Gastrocnemius medialis (tissue), 4 donors: Measurements from ENCODE around the gene COBL. TPM values are rescaled to one million over a fixed set of nuclear protein-coding genes. Genes with fewer than 3 reads are reported as not detected.

Source experiments
- ATAC-seq, 2 donors: fragments of 150-250 bp; one replicate each; pipeline ENCODE4 v1.9.1; 2016
- DNase-seq, 2 donors: peaks; one replicate each; pipeline ENCODE4 v3.0.0-alpha.2; 2019
- H3K27ac ChIP-seq, 4 donors: fragments of 200-600 bp; sonication (generic); 1 replicate in 1 of 4; 2 replicates in 3 of 4; pipeline ENCODE4 v1.5.1; 2016 to 2018; ENCODE audit warnings: mild to moderate bottlenecking in 2 of 4, moderate library complexity in 1 of 4
- H3K27me3 ChIP-seq, 3 donors: fragments of 200-600 bp; sonication (generic) in 2 of 3; 1 replicate in 1 of 3; 2 replicates in 2 of 3; pipeline versions ENCODE4 v1.5.1 to v1.6.0; 2016 to 2019; ENCODE audit warnings: mild to moderate bottlenecking in 1 of 3, moderate library complexity in 1 of 3
- H3K36me3 ChIP-seq, 2 donors: fragments of 200-600 bp; sonication (generic) in 1 of 2; one replicate each; pipeline ENCODE4 v1.5.1; 2017 to 2018
- H3K4me1 ChIP-seq, 2 donors: fragments of 200-600 bp; sonication (generic) in 1 of 2; one replicate each; pipeline ENCODE4 v1.5.1; 2016 to 2017; ENCODE audit warnings: mild to moderate bottlenecking in 2 of 2
- H3K4me3 ChIP-seq, 4 donors: fragments of 200-600 bp; sonication (generic) in 3 of 4; 1 replicate in 1 of 4; 2 replicates in 3 of 4; pipeline ENCODE4 v1.5.1; 2016 to 2019; ENCODE audit warnings: mild to moderate bottlenecking in 2 of 4
- H3K9me3 ChIP-seq, 3 donors: fragments of 200-600 bp; sonication (generic) in 2 of 3; 1 replicate in 1 of 3; 2 replicates in 2 of 3; pipeline ENCODE4 v1.5.1; 2016 to 2019
- CTCF ChIP-seq, 5 experiments: fragments of 450-650 bp in 3 of 5; fragments of 200-600 bp in 2 of 5; sonication (generic) in 2 of 5; IDR thresholded peaks in 4 of 5; conservative IDR thresholded peaks in 1 of 5; 1 replicate in 4 of 5; 2 replicates in 1 of 5; pipeline ENCODE4 v1.5.1; 2016 to 2019; ENCODE audit warnings: antibody characterized with exemption in 5 of 5, mild to moderate bottlenecking in 3 of 5, moderate library complexity in 3 of 5
- POLR2A ChIP-seq, 2 donors: fragments of 450-650 bp; IDR thresholded peaks; one replicate each; pipeline ENCODE4 v1.6.1; 2017; ENCODE audit warnings: antibody characterized with exemption in 2 of 2, mild to moderate bottlenecking in 2 of 2, moderate library complexity in 2 of 2
- in situ Hi-C, 4 donors: fragments of 200-750 bp; cut with MboI; loops; one replicate each; pipeline versions ENCODE4 v1.15.0 to v1.8.0; 2017; ENCODE audit warnings: low sequenced_read_pairs in 4 of 4
- intact Hi-C: fragments of 100-400 bp; cut with DNase I; formaldehyde crosslinking; loops from one replicate; pipeline ENCODE4 v1.15.1; 2023; ENCODE audit warnings: low total_unique reads
- total RNA-seq, 4 donors: library from RNA; depleted of rRNA; stranded (reverse); fragments of >200 nt; gene quantifications; one replicate each; pipeline versions ENCODE4 v1.1.0 to v1.2.3, GENCODE V29; 2016

Gene COBL
- total RNA-seq, 4 donors from 2014 or later, result 82.1 to 170 (median 124) TPM

GRCh38 chr7:51075681-51076580 lies 240.7 kb downstream of the COBL start:
- H3K9me3 ChIP-seq, result no peaks in the 10 kb centered on the region
- no peaks in the 10 kb centered on the region for H3K27me3 ChIP-seq
- no peak for TF ChIP-seq POLR2A (IDR thresholded peaks at IDR 0.05)
- TF ChIP-seq CTCF (IDR thresholded peaks at IDR 0.05 in 4 of 5, conservative IDR thresholded peaks at IDR 0.05 in 1 of 5), result no peak
- peak overlapping the region in 2 of 4 donors; percentile 3 to 40 for H3K27ac ChIP-seq
- intact Hi-C loops (loop anchor here (10.0 kb wide), 1 partner anchor 391 kb away; no protein-coding TSS in a partner anchor), in situ Hi-C loops (no loop called here)
- peak in 1 of 2 donors; percentile 23 for ATAC-seq
- peaks cover 29 to 30% of the 10 kb centered on the region in 2 donors for H3K4me1 ChIP-seq
- H3K36me3 ChIP-seq, result no peaks in the 10 kb centered on the region
- DNase-seq, result no peak
- no peak overlapping the region for H3K4me3 ChIP-seq

- Histone ChIP-seq H3K4me1 (peaks cover 24 to 32% of the 10 kb centered on the region in 2 donors), H3K27ac (no peak overlapping the region), H3K27me3 (no peaks in the 10 kb centered on the region), H3K4me3 (no peak overlapping the region), H3K9me3 (no peaks in the 10 kb centered on the region), H3K36me3 (no peaks in the 10 kb centered on the region)
- in situ Hi-C loops, result loop anchor here in 2 of 4 donors (25.0 kb wide), 2 partner anchors 286 to 611 kb away; partner anchors contain the start of genes FIGNL1 (in 2 of the 2) and GRB10 (in 2 of the 2)
- intact Hi-C loops, result loop anchor here (10.0 kb wide), 1 partner anchor 388 kb away; no protein-coding TSS in a partner anchor
- ATAC-seq (no peak), DNase-seq (no peak)
- TF ChIP-seq POLR2A (IDR thresholded peaks at IDR 0.05), result no peak
- no peak for TF ChIP-seq CTCF (IDR thresholded peaks at IDR 0.05 in 4 of 5, conservative IDR thresholded peaks at IDR 0.05 in 1 of 5)
Observed at GRCh38 chr7:51073171-51073570, 243.4 kb downstream of the COBL start.

GRCh38 chr7:51072281-51072680 lies 244.3 kb downstream of the COBL start:
- intact Hi-C loops (loop anchor here (10.0 kb wide), 1 partner anchor 387 kb away; no protein-coding TSS in a partner anchor), in situ Hi-C loops (loop anchor here in 2 of 4 donors (25.0 kb wide), 2 partner anchors 285 to 610 kb away; partner anchors contain the start of genes FIGNL1 (in 2 of the 2) and GRB10 (in 2 of the 2))
- Histone ChIP-seq H3K4me3 (no peak overlapping the region), H3K36me3 (no peaks in the 10 kb centered on the region), H3K27me3 (no peaks in the 10 kb centered on the region), H3K9me3 (no peaks in the 10 kb centered on the region), H3K4me1 (peaks cover 18 to 23% of the 10 kb centered on the region in 2 donors), H3K27ac (no peak overlapping the region)
- DNase-seq, result no peak
- TF ChIP-seq CTCF (IDR thresholded peaks at IDR 0.05 in 4 of 5, conservative IDR thresholded peaks at IDR 0.05 in 1 of 5) (no peak), POLR2A (IDR thresholded peaks at IDR 0.05) (no peak)
- no peak for ATAC-seq

GRCh38 chr7:51071427-51071826 lies 245.2 kb downstream of the COBL start:
- DNase-seq, result no peak
- no peaks in the 10 kb centered on the region for H3K9me3 ChIP-seq
- ATAC-seq, result no peak
- in situ Hi-C loops (loop anchor here in 2 of 4 donors (25.0 kb wide), 2 partner anchors 284 to 609 kb away; partner anchors contain the start of genes FIGNL1 (in 2 of the 2) and GRB10 (in 2 of the 2)), intact Hi-C loops (loop anchor here (10.0 kb wide), 1 partner anchor 387 kb away; no protein-coding TSS in a partner anchor)
- H3K36me3 ChIP-seq, result no peaks in the 10 kb centered on the region
- H3K4me1 ChIP-seq, result peaks cover 14 to 16% of the 10 kb centered on the region in 2 donors
- no peak overlapping the region for H3K27ac ChIP-seq
- no peak for TF ChIP-seq CTCF (IDR thresholded peaks at IDR 0.05 in 4 of 5, conservative IDR thresholded peaks at IDR 0.05 in 1 of 5)
- no peak for TF ChIP-seq POLR2A (IDR thresholded peaks at IDR 0.05)
- no peak overlapping the region for H3K4me3 ChIP-seq
- H3K27me3 ChIP-seq, result no peaks in the 10 kb centered on the region
